Osteocyte (in vitro differentiated cells): ENCODE results near the gene CXCL16. TPM values are rescaled to one million over a fixed set of nuclear protein-coding genes. Genes with fewer than 3 reads are reported as not detected.

Source experiments
- DNase-seq: peaks from one replicate; pipeline ENCODE4 v3.0.0; 2021; ENCODE audit warnings: mixed read lengths; ENCODE audit not compliant: unreplicated experiment; ENCODE audit errors: extremely low spot score
- H3K27ac Mint-ChIP-seq: one replicate; pipeline ENCODE4 v1.8.0; 2021; ENCODE audit warnings: mild to moderate bottlenecking, mixed read lengths; ENCODE audit not compliant: unreplicated experiment
- H3K27me3 Mint-ChIP-seq: one replicate; pipeline ENCODE4 v1.8.0; 2021; ENCODE audit warnings: mixed read lengths; ENCODE audit not compliant: unreplicated experiment
- H3K36me3 Mint-ChIP-seq: one replicate; pipeline ENCODE4 v1.8.0; 2021; ENCODE audit warnings: mixed read lengths; ENCODE audit not compliant: unreplicated experiment
- H3K4me1 Mint-ChIP-seq: one replicate; pipeline ENCODE4 v1.8.0; 2021; ENCODE audit warnings: mixed read lengths; ENCODE audit not compliant: unreplicated experiment
- H3K4me3 Mint-ChIP-seq: one replicate; pipeline ENCODE4 v1.8.0; 2021; ENCODE audit warnings: mild to moderate bottlenecking, moderate library complexity, mixed read lengths; ENCODE audit not compliant: unreplicated experiment
- H3K9me3 Mint-ChIP-seq: one replicate; pipeline ENCODE4 v1.8.0; 2021; ENCODE audit warnings: mixed read lengths; ENCODE audit not compliant: unreplicated experiment
- total RNA-seq: library from RNA; stranded (reverse); gene quantifications from 2 replicates; pipeline ENCODE4 v1.2.1, GENCODE V29; 2021
- TF ChIP-seq, protein P1 (sequence below): fragments of 200-600 bp; sonication (generic); IDR thresholded peaks from 2 replicates; pipeline ENCODE4 v1.5.0; 2021; ENCODE audit warnings: antibody characterized with exemption, mild to moderate bottlenecking, moderate library complexity

Gene CXCL16
- total RNA-seq, 1 donor from 2014 or later: 12.8 TPM

DNA sequence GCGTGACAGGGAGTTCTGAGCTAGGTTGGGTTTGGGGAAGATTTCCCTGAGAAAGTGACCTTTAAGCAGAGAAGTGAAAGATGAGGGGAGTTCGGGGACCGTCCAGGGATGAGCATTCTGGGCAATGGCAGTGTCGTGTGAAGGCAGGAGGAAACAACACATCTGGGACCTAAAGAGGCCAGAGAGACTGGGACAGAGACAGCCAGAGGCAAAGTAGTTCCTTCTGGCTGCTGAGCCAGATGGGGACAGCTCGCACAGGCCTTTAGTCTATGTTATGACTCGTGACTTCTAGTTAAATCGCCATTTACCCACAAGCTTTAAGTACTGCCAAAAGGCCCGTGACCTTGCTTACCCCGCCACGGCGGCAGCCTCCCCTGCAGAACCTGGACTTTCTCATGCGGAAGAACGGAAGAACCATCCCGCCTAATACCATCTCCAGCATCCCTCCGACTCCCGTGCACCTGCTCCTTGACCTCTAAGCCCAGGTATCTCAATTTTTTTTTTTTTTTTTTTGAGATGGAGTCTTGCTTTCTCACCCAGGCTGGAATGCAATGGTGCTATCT, 17.0 kb downstream of the CXCL16 start:
- H3K27ac Mint-ChIP-seq: no peak overlapping the region
- TF ChIP-seq, protein P1, sequence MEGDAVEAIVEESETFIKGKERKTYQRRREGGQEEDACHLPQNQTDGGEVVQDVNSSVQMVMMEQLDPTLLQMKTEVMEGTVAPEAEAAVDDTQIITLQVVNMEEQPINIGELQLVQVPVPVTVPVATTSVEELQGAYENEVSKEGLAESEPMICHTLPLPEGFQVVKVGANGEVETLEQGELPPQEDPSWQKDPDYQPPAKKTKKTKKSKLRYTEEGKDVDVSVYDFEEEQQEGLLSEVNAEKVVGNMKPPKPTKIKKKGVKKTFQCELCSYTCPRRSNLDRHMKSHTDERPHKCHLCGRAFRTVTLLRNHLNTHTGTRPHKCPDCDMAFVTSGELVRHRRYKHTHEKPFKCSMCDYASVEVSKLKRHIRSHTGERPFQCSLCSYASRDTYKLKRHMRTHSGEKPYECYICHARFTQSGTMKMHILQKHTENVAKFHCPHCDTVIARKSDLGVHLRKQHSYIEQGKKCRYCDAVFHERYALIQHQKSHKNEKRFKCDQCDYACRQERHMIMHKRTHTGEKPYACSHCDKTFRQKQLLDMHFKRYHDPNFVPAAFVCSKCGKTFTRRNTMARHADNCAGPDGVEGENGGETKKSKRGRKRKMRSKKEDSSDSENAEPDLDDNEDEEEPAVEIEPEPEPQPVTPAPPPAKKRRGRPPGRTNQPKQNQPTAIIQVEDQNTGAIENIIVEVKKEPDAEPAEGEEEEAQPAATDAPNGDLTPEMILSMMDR: no peak
- H3K9me3 Mint-ChIP-seq: no peaks in the 10 kb centered on the region
- no peaks in the 10 kb centered on the region for H3K4me1 Mint-ChIP-seq
- H3K27me3 Mint-ChIP-seq: peaks cover 10% of the 10 kb centered on the region
- no peak for DNase-seq
- H3K4me3 Mint-ChIP-seq: no peak overlapping the region
- H3K36me3 Mint-ChIP-seq: peaks cover 7% of the 10 kb centered on the region

DNA sequence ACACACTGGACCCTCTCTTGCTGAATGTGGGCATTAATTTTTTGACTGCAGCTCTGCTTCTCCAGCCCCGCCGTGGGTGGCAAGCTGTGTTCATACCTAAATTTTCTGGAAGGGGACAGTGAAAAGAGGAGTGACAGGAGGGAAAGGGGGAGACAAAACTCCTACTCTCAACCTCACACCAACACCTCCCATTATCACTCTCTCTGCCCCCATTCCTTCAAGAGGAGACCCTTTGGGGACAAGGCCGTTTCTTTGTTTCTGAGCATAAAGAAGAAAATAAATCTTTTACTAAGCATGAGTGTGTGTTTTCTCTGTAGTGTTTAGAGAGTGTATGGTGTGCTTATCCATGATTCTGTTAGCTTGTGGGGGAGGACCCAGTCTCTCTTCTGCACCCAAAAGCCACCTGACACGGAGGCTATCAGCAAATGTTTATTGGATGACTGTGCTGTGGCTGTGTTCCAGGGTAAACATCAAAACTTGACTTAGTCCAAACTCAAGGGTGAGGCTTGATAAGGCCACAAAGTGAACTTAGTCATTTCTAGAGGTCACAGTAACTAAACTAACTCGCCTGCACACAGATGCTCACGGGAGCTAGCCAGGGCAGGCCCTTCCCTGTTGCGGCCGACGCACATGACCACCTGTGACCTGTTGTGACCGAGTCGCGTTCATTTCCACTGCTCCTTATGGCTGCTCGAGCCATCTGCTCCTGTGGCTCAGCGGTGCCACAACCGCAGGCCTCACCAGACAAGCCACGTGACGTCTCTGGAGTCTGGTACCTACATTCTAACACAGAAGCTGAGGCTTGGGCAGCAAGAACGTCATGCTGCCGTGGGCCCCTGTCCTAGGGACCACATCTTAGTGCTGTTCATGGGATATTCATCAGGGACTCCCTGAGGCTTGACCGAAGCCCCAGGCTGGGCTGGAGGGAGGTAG, 18.3 kb downstream of the CXCL16 start:
- Mint-ChIP-seq H3K27ac (no peak overlapping the region), H3K36me3 (peaks cover 10% of the 10 kb centered on the region), H3K27me3 (peaks cover 6% of the 10 kb centered on the region), H3K9me3 (no peaks in the 10 kb centered on the region), H3K4me1 (no peaks in the 10 kb centered on the region), H3K4me3 (no peak overlapping the region)
- DNase-seq: no peak
- TF ChIP-seq, protein P1: no peak

DNA sequence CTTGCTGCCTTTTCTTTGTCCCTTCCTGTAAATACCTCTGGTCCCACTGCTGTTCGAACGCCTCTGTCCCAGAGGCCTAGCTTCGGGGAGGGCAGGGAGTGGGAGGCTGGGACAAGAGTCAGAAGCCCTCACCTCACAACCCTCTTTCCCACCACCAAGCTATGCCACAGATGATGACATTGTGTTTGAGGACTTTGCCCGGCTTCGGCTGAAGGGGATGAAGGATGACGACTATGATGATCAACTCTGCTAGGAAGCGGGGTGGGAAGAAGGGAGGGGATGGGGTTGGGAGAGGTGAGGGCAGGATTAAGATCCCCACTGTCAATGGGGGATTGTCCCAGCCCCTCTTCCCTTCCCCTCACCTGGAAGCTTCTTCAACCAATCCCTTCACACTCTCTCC, 18.9 kb downstream of the CXCL16 start:
- Mint-ChIP-seq H3K4me3 (no peak overlapping the region), H3K27ac (no peak overlapping the region), H3K4me1 (no peaks in the 10 kb centered on the region), H3K9me3 (no peaks in the 10 kb centered on the region), H3K27me3 (peaks cover 5% of the 10 kb centered on the region), H3K36me3 (peaks cover 9% of the 10 kb centered on the region)
- DNase-seq: no peak
- TF ChIP-seq, protein P1: no peak

DNA sequence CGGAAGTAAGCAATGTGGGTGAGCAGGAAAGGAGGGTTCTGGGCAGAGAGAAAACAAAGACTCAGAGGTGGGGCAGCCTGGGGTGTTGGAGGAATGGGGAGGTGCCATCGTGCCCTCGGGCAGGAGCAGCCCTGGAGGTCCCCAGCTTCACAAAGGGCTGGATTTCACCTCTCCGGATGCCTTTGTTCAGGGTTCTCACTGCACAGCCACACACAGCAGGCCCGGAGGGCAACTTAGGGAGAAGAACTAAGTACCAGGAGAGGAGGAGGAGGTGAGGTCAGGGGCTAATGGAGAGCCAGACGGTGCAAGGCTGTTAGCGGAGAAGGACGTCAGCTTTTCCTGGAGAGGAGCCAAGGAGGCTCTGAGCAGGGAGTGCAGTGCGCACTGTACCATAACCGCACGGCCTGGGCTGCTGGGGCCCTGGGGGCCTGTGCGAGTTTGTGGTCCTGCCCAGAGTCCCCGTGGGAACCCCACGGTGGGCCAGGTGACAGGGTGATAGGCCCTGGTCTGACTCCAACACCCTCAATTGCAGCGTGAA, 20.0 kb downstream of the CXCL16 start:
- H3K27ac Mint-ChIP-seq: no peak overlapping the region
- no peaks in the 10 kb centered on the region for H3K9me3 Mint-ChIP-seq
- peaks cover 2% of the 10 kb centered on the region for H3K27me3 Mint-ChIP-seq
- peaks cover 8% of the 10 kb centered on the region for H3K36me3 Mint-ChIP-seq
- H3K4me1 Mint-ChIP-seq: no peaks in the 10 kb centered on the region
- TF ChIP-seq, protein P1: no peak
- no peak overlapping the region for H3K4me3 Mint-ChIP-seq
- DNase-seq: no peak

DNA sequence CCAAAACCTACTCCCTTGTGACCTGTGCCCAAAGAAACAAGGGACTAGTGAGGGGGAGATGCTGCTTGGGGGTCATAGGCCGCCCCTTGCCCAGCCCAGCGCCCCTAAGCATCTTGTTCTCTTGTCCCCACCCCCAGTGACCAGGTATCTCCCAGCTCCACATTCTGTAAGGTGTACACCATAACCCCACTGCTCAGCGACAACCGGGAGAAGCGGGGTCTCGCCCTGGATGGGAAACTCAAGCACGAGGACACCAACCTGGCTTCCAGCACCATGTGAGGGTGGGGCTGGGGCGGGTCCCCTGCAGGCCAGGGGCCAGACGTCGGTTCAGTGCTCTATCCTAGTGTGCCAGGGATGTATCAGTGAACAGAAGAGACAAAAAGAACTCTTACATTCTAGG, 20.6 kb downstream of the CXCL16 start:
- Mint-ChIP-seq H3K4me3 (no peak overlapping the region), H3K36me3 (peaks cover 8% of the 10 kb centered on the region), H3K9me3 (no peaks in the 10 kb centered on the region), H3K27ac (no peak overlapping the region), H3K27me3 (no peaks in the 10 kb centered on the region), H3K4me1 (no peaks in the 10 kb centered on the region)
- TF ChIP-seq, protein P1: no peak
- DNase-seq: no peak
